IPS-20b (cell line): Measurements from ENCODE around the gene LIAS.
"Not testable (repeated sequence)": the region's sequence is repeated elsewhere in the genome, so short reads cannot be mapped to it uniquely, and the experiment has no call there.

Source experiments
- H3K27ac ChIP-seq: one replicate; pipeline ENCODE4 v1.5.1; 2013; ENCODE audit warnings: low read length
- H3K27me3 ChIP-seq: 2 replicates; pipeline ENCODE4 v1.6.1; 2013; ENCODE audit warnings: mild to moderate bottlenecking, low read length, inconsistent platforms; ENCODE audit not compliant: insufficient read depth
- H3K36me3 ChIP-seq: 2 replicates; pipeline ENCODE4 v1.6.1; 2013; ENCODE audit warnings: low read depth, mild to moderate bottlenecking, inconsistent platforms, low read length, moderate library complexity; ENCODE audit not compliant: insufficient read depth
- H3K4me1 ChIP-seq: 2 replicates; pipeline ENCODE4 v1.6.1; 2013; ENCODE audit warnings: mild to moderate bottlenecking, control low read depth, inconsistent platforms, low read length, moderate library complexity; ENCODE audit not compliant: insufficient read depth
- H3K4me3 ChIP-seq: 2 replicates; pipeline ENCODE4 v1.5.1; 2013; ENCODE audit warnings: mild to moderate bottlenecking, low read length, inconsistent platforms
- H3K9ac ChIP-seq: 2 replicates; pipeline ENCODE4 v1.6.1; 2013; ENCODE audit warnings: low read depth, mild to moderate bottlenecking, inconsistent platforms, low read length, moderate library complexity
- H3K9me3 ChIP-seq: 2 replicates; pipeline ENCODE4 v1.6.1; 2013; ENCODE audit warnings: mild to moderate bottlenecking, low read depth, low read length, inconsistent platforms; ENCODE audit not compliant: insufficient read depth

Gene LIAS

DNA sequence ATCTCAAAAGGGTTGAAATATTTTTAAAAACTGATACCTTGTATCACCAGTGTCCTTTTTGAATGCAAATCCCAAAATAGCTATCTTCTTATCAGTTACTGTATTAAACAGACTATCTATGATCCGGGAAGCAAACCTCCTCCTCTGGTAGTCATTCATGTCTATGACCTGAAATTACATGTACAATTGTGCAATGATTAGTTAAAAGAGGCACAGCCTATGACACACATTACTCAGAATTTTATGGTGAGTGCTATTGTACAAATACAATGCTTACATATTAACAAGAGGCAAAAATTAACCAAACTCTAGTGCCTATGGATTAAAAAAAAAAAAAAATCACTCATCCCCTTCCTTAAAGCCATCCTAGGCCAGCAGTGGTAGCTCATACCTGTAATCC is 46.7 kb downstream of the LIAS start:
- Histone ChIP-seq H3K4me1 (no peaks in the 10 kb centered on the region), H3K27me3 (no peaks in the 10 kb centered on the region), H3K36me3 (peaks cover 94% of the 10 kb centered on the region), H3K9ac (no peak overlapping the region), H3K4me3 (no peak overlapping the region), H3K27ac (no peak overlapping the region), H3K9me3 (no peaks in the 10 kb centered on the region)

DNA sequence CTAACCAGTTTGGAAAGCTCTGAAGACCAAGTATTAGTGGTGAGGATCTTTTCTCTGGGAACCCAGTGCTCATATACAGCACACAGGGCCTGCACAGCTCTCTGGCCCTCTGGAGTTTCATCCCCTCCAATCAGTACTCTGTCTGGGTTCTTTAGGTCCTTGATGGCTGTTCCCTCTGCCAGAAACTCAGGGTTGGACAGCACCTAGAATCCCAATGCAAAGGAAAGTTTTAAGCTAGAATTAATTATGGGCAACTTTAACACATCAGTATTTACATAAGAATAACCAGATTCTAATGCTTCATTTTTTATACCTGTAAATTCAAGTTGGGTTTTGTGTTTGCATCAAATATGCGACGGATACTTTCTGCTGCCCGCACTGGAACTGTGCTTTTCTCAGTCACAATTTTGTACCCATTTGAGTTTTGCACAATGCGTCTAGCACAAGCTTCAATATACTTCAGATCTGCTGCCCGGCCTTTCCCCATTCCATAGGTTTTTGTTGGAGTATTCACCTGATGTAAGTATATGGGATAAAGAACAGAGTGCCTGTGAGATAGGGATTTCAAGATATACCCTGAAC is 51.6 kb downstream of the LIAS start:
- H3K27me3 ChIP-seq = no peaks in the 10 kb centered on the region
- no peaks in the 10 kb centered on the region for H3K9me3 ChIP-seq
- no peaks in the 10 kb centered on the region for H3K4me1 ChIP-seq
- H3K36me3 ChIP-seq = peaks cover 86% of the 10 kb centered on the region
- H3K9ac ChIP-seq = no peak overlapping the region
- H3K4me3 ChIP-seq = no peak overlapping the region
- H3K27ac ChIP-seq = no peak overlapping the region

DNA sequence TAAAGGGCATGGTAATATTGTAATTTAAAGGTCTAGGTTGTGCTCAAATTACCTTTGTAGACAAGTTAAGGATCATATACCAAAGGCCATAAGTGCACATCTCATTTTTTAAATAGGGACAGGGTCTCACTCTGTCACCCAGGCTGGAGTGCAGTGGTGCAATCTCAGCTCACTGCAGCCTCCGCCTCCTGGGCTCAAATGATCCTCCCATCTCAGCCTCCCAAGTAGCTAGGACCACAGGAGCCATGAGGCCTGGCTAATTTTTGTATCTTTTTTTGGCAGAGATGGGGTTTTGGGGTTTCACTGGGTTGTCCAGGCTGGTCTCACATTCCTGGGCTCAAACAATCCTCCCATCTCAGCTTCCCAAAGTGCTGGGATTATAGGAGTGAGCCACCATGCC is 55.4 kb downstream of the LIAS start:
- not testable (repeated sequence) for H3K4me1 ChIP-seq, H3K9ac ChIP-seq, H3K27me3 ChIP-seq, H3K4me3 ChIP-seq, H3K27ac ChIP-seq, H3K9me3 ChIP-seq
- H3K36me3 ChIP-seq = peaks cover 72% of the 10 kb centered on the region

DNA sequence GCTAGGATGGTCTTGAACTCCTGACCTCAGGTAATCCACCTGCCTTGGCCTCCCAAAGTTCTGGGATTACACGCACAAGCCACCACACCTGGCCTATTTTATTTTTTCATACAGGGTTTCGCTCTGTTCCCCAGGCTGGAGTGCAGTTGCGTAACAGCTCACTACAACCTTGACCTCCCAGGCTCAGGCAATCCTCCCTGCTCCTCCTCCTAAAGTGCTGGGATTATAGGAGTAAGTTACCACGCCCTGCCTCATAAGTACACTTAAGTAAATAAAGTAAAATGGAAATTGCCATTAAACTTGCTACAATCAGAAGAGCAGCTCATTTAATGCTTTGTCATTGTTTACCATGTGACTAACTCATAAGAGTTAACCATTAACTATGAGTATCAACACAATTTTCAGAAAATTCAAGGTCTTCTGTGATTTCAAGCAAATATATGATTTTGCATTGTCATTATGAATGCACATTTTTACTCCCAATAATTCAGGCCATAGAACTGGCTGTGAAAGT is 56.1 kb downstream of the LIAS start:
- no peak overlapping the region for H3K9ac ChIP-seq
- no peaks in the 10 kb centered on the region for H3K4me1 ChIP-seq
- no peak overlapping the region for H3K4me3 ChIP-seq
- H3K27me3 ChIP-seq = no peaks in the 10 kb centered on the region
- peaks cover 70% of the 10 kb centered on the region for H3K36me3 ChIP-seq
- no peak overlapping the region for H3K27ac ChIP-seq
- H3K9me3 ChIP-seq = no peaks in the 10 kb centered on the region

DNA sequence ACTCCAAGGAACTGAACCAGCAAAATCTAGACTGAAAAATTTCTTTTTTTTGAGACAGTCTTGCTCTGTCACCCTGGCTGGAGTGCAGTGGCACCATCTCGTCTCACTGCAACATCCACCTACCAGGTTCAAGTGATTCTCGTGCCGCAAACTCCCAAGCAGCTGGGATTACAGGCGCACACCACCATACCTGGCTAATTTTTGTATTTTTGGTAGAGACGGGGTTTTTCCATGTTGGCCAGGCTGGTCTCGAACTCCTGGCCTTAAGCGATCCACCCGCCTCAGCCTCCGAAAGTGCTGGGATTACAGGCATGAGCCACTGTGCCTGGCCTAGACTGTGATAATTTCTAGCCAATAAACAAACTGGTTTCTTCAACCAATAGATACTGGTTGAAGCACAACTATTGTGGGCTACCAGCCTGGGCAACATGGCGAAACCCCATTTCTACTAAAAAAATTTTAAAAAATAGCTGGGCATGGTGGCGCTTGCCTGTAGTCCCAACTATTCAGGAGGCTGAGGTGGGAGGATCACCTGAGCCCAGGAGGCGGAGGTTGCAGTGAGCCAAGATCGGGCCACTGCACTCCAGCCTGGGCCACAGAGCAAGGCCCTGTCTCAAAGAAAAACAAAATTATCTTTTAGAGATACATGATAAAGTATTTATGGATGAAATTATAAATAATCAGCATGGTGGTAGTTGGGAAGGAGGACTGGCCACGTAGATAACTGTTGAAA is 57.0 kb downstream of the LIAS start:
- H3K9ac ChIP-seq, H3K27me3 ChIP-seq, H3K9me3 ChIP-seq, H3K4me1 ChIP-seq, H3K27ac ChIP-seq, H3K4me3 ChIP-seq: not testable (repeated sequence)
- peaks cover 66% of the 10 kb centered on the region for H3K36me3 ChIP-seq

DNA sequence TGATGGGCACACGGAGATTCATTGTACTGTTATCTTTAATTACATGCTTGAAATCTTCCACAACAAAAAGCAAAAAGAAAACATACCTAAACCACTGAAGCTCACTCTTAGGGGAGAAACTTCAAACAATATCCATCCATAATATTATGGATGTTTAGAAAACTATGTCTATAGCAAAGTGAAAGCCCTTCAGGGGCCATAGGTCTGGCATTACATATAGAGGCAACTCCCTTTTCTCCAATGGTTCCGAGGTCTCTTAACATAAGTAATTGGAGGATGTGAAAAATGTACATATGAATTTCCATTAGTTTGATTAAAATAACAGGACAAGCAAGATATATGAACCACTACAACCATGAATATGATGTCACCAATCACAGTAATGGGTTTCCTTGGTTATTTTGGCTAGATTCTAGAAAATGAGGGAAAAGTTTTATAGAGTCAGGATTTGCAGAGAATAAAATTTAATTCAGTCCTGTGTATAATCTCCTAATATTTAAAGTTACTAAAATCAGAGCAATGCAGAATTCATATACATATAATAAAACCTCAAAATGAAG is 57.6 kb downstream of the LIAS start:
- Histone ChIP-seq H3K9me3 (no peaks in the 10 kb centered on the region), H3K27me3 (no peaks in the 10 kb centered on the region), H3K27ac (no peak overlapping the region), H3K9ac (no peak overlapping the region), H3K4me3 (no peak overlapping the region), H3K4me1 (no peaks in the 10 kb centered on the region), H3K36me3 (peaks cover 62% of the 10 kb centered on the region)

DNA sequence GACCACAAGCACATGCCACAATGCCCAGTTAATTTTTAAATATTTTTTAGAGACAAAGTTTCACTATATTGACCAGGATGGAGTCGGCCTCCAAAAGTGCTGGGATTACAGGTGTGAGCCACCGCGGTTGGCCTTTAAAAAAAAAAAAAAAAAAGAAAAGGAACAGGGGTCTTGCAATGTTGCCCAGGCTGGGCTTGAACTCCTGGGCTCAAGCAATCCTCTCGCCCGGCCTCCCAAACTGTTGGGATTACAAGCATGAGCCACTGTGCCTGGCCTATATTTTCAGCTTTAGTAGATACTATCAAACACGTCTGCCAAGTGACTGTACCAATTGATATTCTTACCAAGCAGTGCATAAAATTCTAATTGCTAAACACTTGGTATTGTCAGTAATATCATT is 59.6 kb downstream of the LIAS start:
- H3K27ac ChIP-seq = no peak overlapping the region
- H3K9me3 ChIP-seq = no peaks in the 10 kb centered on the region
- H3K36me3 ChIP-seq = peaks cover 43% of the 10 kb centered on the region
- no peak overlapping the region for H3K4me3 ChIP-seq
- no peaks in the 10 kb centered on the region for H3K4me1 ChIP-seq
- H3K9ac ChIP-seq = no peak overlapping the region
- H3K27me3 ChIP-seq = no peaks in the 10 kb centered on the region

DNA sequence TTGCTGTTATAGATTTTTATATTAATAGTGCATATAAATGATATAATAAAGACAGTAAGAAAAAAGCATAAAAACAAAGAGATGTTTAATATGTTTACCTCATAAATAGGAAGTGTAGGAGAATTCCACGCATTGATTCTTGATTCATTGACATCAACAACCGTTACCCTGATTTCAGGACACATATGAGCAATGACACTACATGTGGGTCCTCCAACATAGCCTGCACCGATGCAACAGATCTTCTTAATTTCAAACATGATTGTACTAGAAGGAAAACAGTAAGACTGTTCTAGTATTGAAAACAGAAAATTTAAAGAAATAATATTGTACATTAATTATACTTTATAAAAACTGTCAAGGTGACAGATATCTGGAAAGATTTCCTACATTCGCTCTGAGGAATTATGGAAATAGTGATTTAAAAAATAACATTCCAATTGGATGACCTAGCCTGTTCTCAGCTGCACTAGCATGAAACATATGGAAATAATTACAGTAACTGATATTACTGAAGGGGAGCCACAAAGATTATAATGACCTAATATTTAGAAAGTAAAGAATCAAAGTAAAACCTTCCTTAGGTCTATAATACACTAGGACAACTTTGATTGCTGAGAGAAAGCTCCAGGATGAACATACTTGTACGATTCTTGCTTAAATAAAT is 62.5 kb downstream of the LIAS start:
- Histone ChIP-seq H3K9me3 (no peaks in the 10 kb centered on the region), H3K27me3 (no peaks in the 10 kb centered on the region), H3K36me3 (peaks cover 37% of the 10 kb centered on the region), H3K9ac (no peak overlapping the region), H3K27ac (no peak overlapping the region), H3K4me1 (no peaks in the 10 kb centered on the region; the same call in 1 of the 2 replicates), H3K4me3 (no peak overlapping the region)

DNA sequence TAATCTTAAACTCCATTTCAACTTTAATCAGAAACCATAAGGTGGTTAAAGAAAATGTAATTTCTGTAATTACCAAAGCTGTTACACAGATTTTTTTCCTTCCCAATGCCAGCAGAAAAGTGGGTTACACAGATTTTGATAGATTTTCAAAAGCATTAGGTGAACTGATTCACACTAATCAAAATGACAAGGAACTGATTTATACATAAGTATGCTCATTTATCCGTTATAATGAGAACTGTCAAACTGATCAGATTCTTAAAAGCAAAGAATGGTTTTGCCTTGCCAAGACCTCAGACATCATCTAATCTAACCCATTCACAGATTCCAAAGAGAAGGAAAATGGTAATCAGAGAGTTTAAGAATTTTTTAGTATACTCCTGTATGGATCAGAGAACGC is 63.2 kb downstream of the LIAS start:
- Histone ChIP-seq H3K4me1 (no peaks in the 10 kb centered on the region; the same call in 1 of the 2 replicates), H3K9me3 (no peaks in the 10 kb centered on the region), H3K4me3 (no peak overlapping the region), H3K9ac (no peak overlapping the region), H3K27me3 (no peaks in the 10 kb centered on the region), H3K27ac (no peak overlapping the region), H3K36me3 (peaks cover 32% of the 10 kb centered on the region)

DNA sequence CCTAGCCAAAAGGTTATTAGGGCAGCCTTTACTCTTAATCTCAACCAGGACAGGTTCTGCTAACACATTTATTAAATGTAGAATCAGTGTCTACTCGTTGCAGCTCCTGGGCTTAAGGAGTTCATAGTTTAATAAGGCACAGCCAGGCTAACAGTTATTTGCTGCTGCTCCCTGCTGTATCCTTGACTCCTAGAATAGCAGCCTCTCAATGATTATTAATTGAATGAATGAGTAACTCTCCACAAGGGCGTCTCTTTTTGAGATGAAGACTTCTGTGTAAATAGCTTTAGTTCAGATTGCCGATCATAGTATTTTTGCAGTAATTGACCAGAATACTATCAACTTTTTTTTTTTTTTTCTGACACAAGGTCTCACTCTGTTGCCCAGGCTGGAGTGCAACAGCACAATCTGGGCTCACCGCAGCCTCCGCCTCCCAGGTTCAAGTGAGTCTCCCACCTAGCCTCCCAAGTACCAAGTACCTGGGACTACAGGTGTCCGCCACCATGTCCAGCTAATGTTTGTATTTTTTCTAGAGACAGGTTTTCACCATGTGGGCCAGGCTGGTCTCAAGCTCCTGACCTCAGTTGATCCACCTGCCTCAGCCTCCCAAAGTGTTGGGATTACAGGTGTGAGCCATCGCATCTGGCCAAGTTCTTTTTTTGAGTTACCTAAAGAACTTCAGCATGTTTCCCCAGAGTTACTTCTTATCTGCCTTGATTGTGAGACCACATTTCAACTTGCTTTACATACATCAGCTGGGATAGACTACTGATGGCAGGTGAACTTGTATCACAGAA is 65.5 kb downstream of the LIAS start:
- Histone ChIP-seq H3K4me1 (peaks cover 3% of the 10 kb centered on the region; the same call in 1 of the 2 replicates), H3K4me3 (no peak overlapping the region), H3K36me3 (peaks cover 14% of the 10 kb centered on the region), H3K9ac (no peak overlapping the region), H3K27ac (no peak overlapping the region), H3K27me3 (no peaks in the 10 kb centered on the region), H3K9me3 (no peaks in the 10 kb centered on the region)
